Measurements from ENCODE around the gene TRMT44. TPM values are rescaled to one million over a fixed set of nuclear protein-coding genes. Genes with fewer than 3 reads are reported as not detected.

Gene TRMT44
- total RNA-seq, 1 experiment from 2014 or later = 25.8 TPM

DNA sequence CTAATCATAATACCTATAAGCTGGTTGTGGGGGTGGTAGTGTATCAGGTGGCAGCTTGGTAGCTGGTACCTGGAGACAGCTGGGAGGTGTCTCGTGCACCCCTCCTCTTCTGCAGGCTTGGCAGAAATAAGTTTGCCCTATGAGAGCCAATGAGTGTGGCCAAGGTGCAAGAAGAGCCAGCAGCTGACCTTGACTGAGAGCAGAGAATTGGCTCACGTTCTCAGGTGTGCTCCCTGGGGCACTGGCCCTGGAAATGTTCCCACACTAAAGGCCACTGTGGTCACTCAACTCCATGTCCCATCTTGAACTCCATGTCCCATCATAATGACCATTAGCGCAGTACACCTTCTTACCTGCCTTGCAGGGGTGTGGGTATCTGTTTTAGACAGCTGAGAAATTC is 13.4 kb downstream of the TRMT44 start:
- H3K27me3 ChIP-seq (ENCODE audit: insufficient read depth, low read length) = no peaks in the 10 kb centered on the region
- no peaks in the 10 kb centered on the region for H3K4me1 ChIP-seq (ENCODE audit: control insufficient read depth in 1 of 2, insufficient read depth in 2 of 2, low read length in 2 of 2)
- H3K79me2 ChIP-seq (ENCODE audit: insufficient read depth, low read length) = peaks cover under 1% of the 10 kb centered on the region; the same call in 1 of the 2 replicates
- H3K27ac ChIP-seq (ENCODE audit: low read depth, low read length) = no peak overlapping the region
- POLR2A ChIA-PET = no interaction called here
- no peak for TF ChIP-seq EZH2 (IDR thresholded peaks at IDR 0.05)
- TF ChIP-seq ZFX (IDR thresholded peaks at IDR 0.05) = no peak
- intact Hi-C loops (cut with micrococcal nuclease) = no loop called here
- H3K4me2 ChIP-seq (ENCODE audit: low read length) = no peak overlapping the region
- RAD21 ChIA-PET (ENCODE audit: low non-redundant PET in 1 of 2, low total read pairs in 2 of 2, uncharacterized antibody in 2 of 2, unreplicated experiment in 2 of 2) = no interaction called here
- no peaks in the 10 kb centered on the region for H4K20me1 ChIP-seq (ENCODE audit: insufficient read depth)
- ATAC-seq (no peak), DNase-seq (ENCODE audit: low read depth, low spot score) (no peak)
- CTCF ChIA-PET = no interaction called here
- peaks cover 47% of the 10 kb centered on the region in 2 experiments for H3K36me3 ChIP-seq (ENCODE audit: control insufficient read depth in 1 of 2, insufficient read depth in 2 of 2, low read length in 2 of 2)
- H2AFZ ChIP-seq (ENCODE audit: low read depth, low read length, poor library complexity, severe bottlenecking) = no peak overlapping the region
- no peaks in the 10 kb centered on the region for H3K9me3 ChIP-seq (ENCODE audit: control insufficient read depth in 1 of 2, insufficient read depth in 1 of 2, low read depth in 1 of 2, low read length in 2 of 2)
- no TSS peak for BruUV-seq (replicated peaks)
- H3K9me2 ChIP-seq (ENCODE audit: insufficient read depth) = no peaks in the 10 kb centered on the region
- H3K9ac ChIP-seq (ENCODE audit: low read length) = no peak overlapping the region
- no peak overlapping the region for H3K4me3 ChIP-seq (replicated peaks in 1 of 2; ENCODE audit: low read depth in 1 of 2, low read length in 2 of 2)

DNA sequence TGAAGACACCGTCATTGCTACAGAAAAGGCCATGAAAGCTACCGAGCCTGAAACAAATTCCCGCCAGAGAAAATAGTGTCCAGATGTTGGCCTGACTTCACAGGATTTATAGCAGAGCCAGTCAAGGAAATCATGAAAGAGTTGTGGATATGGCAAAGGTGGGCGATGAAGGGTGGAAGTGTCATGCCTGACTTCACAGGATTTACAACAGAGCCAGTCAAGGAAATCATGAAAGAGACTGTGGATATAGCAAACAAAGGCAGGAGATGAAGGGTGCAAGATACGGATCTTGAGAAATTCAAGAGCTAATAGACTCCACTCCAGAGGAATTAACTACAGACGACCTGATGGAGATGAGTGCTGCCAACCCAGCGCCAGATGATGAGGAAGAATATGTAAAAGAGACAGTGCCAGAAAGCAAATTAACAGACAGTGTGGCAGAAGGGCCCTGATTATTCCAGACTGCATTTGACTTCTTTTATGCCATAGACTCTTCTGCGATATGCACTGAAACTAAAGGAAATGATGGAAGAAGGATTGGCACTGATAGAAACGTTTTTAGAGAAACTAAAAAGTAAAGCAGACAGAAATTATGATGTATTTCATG is 17.2 kb downstream of the TRMT44 start:
- DNase-seq (ENCODE audit: low read depth, low spot score) = no peak
- intact Hi-C loops (cut with micrococcal nuclease) = no loop called here
- TF ChIP-seq EGR1 (IDR thresholded peaks at IDR 0.05; ENCODE audit: low read depth) = no peak
- TF ChIP-seq CBX3 (IDR thresholded peaks at IDR 0.05; ENCODE audit: low read depth) = no peak
- no peak for TF ChIP-seq POLR2AphosphoS5 (IDR thresholded peaks at IDR 0.05; ENCODE audit: low read depth, low read length)
- no peak for TF ChIP-seq ZNF274 (IDR thresholded peaks at IDR 0.05; ENCODE audit: low read depth, low read length)
- TF ChIP-seq SRF (IDR thresholded peaks at IDR 0.05; ENCODE audit: low read depth) = no peak
- TF ChIP-seq, protein P1, sequence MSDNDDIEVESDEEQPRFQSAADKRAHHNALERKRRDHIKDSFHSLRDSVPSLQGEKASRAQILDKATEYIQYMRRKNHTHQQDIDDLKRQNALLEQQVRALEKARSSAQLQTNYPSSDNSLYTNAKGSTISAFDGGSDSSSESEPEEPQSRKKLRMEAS (IDR thresholded peaks at IDR 0.05) = no peak
- TF ChIP-seq SIN3A (IDR thresholded peaks at IDR 0.05; ENCODE audit: low read depth) = no peak
- TF ChIP-seq, protein P2, sequence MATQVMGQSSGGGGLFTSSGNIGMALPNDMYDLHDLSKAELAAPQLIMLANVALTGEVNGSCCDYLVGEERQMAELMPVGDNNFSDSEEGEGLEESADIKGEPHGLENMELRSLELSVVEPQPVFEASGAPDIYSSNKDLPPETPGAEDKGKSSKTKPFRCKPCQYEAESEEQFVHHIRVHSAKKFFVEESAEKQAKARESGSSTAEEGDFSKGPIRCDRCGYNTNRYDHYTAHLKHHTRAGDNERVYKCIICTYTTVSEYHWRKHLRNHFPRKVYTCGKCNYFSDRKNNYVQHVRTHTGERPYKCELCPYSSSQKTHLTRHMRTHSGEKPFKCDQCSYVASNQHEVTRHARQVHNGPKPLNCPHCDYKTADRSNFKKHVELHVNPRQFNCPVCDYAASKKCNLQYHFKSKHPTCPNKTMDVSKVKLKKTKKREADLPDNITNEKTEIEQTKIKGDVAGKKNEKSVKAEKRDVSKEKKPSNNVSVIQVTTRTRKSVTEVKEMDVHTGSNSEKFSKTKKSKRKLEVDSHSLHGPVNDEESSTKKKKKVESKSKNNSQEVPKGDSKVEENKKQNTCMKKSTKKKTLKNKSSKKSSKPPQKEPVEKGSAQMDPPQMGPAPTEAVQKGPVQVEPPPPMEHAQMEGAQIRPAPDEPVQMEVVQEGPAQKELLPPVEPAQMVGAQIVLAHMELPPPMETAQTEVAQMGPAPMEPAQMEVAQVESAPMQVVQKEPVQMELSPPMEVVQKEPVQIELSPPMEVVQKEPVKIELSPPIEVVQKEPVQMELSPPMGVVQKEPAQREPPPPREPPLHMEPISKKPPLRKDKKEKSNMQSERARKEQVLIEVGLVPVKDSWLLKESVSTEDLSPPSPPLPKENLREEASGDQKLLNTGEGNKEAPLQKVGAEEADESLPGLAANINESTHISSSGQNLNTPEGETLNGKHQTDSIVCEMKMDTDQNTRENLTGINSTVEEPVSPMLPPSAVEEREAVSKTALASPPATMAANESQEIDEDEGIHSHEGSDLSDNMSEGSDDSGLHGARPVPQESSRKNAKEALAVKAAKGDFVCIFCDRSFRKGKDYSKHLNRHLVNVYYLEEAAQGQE (IDR thresholded peaks at IDR 0.05; ENCODE audit: low read depth) = no peak
- TF ChIP-seq TCF7L2 (IDR thresholded peaks at IDR 0.05; ENCODE audit: borderline replicate concordance, extremely low read depth, insufficient read depth, insufficient read length) = no peak
- TF ChIP-seq, protein P3, sequence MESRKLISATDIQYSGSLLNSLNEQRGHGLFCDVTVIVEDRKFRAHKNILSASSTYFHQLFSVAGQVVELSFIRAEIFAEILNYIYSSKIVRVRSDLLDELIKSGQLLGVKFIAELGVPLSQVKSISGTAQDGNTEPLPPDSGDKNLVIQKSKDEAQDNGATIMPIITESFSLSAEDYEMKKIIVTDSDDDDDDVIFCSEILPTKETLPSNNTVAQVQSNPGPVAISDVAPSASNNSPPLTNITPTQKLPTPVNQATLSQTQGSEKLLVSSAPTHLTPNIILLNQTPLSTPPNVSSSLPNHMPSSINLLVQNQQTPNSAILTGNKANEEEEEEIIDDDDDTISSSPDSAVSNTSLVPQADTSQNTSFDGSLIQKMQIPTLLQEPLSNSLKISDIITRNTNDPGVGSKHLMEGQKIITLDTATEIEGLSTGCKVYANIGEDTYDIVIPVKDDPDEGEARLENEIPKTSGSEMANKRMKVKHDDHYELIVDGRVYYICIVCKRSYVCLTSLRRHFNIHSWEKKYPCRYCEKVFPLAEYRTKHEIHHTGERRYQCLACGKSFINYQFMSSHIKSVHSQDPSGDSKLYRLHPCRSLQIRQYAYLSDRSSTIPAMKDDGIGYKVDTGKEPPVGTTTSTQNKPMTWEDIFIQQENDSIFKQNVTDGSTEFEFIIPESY (IDR thresholded peaks at IDR 0.05; ENCODE audit: extremely low read depth, insufficient replicate concordance, low read length) = no peak
- no peak for TF ChIP-seq ZFX (IDR thresholded peaks at IDR 0.05)
- no peak for TF ChIP-seq YY1 (IDR thresholded peaks at IDR 0.05; ENCODE audit: extremely low read depth, insufficient replicate concordance, low read depth, low read length)
- CTCF ChIA-PET = no interaction called here
- RAD21 ChIA-PET (ENCODE audit: low non-redundant PET in 1 of 2, low total read pairs in 2 of 2, uncharacterized antibody in 2 of 2, unreplicated experiment in 2 of 2) = no interaction called here
- Histone ChIP-seq H3K9me2 (ENCODE audit: insufficient read depth) (no peaks in the 10 kb centered on the region), H3K4me3 (replicated peaks in 1 of 2; ENCODE audit: low read depth in 1 of 2, low read length in 2 of 2) (no peak overlapping the region), H3K27ac (ENCODE audit: low read depth, low read length) (no peak overlapping the region), H3K27me3 (ENCODE audit: insufficient read depth, low read length) (no peaks in the 10 kb centered on the region), H3K79me2 (ENCODE audit: insufficient read depth, low read length) (peaks cover 6% of the 10 kb centered on the region; the same call in 1 of the 2 replicates), H3K4me2 (ENCODE audit: low read length) (no peak overlapping the region), H3K9ac (ENCODE audit: low read length) (no peak overlapping the region), H2AFZ (ENCODE audit: low read depth, low read length, poor library complexity, severe bottlenecking) (no peak overlapping the region), H3K9me3 (ENCODE audit: control insufficient read depth in 1 of 2, insufficient read depth in 1 of 2, low read depth in 1 of 2, low read length in 2 of 2) (no peaks in the 10 kb centered on the region), H3K4me1 (ENCODE audit: control insufficient read depth in 1 of 2, insufficient read depth in 2 of 2, low read length in 2 of 2) (peaks cover 0 to 4% of the 10 kb centered on the region in 2 experiments; a peak in 1 of 4 replicates), H3K36me3 (ENCODE audit: control insufficient read depth in 1 of 2, insufficient read depth in 2 of 2, low read length in 2 of 2) (peaks cover 28 to 32% of the 10 kb centered on the region in 2 experiments), H4K20me1 (ENCODE audit: insufficient read depth) (no peaks in the 10 kb centered on the region)
- BruUV-seq (replicated peaks) = no TSS peak
- POLR2A ChIA-PET = no interaction called here
- ATAC-seq = no peak
